ENCODE measurements around the gene SRPK2.

DNA sequence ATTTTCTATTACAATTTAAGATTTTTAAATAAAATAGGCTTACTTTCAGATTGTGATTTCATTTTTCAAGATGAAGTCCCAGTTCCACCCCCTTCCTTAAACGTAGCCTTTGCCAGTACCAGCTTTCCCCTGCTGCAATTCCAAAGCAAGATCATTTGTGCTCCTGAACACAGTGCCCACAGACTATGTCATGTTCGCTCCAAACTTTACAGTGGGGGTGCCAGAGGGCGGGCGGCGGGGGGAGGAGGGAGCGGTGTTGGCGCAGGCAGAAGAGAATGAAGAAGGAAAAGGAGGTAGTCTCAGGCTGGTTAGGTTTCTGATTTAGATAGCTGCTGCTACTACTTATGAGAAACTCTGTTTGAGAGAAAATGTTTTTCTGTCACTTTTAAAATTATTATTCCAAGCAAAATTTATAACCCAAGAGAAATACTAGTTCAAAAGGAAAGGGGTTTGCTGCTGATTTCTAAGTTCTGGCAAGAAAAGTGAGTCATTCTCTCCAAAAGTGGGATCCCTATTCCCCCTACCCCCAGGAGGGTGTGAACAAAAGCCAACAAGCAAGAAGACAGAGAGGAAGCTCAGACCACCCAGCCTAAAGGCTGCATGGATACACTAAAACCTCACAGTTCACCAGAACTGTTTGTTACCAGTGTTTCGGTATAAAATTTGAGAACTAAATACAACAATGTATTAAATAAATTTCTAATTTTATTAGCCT is 109.6 kb downstream of the SRPK2 start:
- TF ChIP-seq CTCF (IDR thresholded peaks at IDR 0.05; ENCODE audit: low read length) (no peak), EZH2 (IDR thresholded peaks at IDR 0.05; ENCODE audit: borderline replicate concordance, low read length) (no peak)

Measured in OCI-LY1 (cell line).